Fibroblast of mammary gland (primary cell): ENCODE results near the gene KBTBD8.

Source experiments
- DNase-seq: peaks from one replicate; pipeline ENCODE4 v3.0.0-alpha.2; 2010; ENCODE audit warnings: low read depth
- H3K4me3 ChIP-seq: 2 replicates; pipeline ENCODE4 v1.5.1; 2011; ENCODE audit warnings: low read depth, mild to moderate bottlenecking, low read length, moderate library complexity; ENCODE audit not compliant: control insufficient read depth
- CTCF ChIP-seq: conservative IDR thresholded peaks from 2 replicates; pipeline ENCODE4 v1.5.1; 2011; ENCODE audit warnings: low read depth, low read length, inconsistent platforms; ENCODE audit not compliant: control insufficient read depth, insufficient read depth

The KBTBD8 gene

DNA sequence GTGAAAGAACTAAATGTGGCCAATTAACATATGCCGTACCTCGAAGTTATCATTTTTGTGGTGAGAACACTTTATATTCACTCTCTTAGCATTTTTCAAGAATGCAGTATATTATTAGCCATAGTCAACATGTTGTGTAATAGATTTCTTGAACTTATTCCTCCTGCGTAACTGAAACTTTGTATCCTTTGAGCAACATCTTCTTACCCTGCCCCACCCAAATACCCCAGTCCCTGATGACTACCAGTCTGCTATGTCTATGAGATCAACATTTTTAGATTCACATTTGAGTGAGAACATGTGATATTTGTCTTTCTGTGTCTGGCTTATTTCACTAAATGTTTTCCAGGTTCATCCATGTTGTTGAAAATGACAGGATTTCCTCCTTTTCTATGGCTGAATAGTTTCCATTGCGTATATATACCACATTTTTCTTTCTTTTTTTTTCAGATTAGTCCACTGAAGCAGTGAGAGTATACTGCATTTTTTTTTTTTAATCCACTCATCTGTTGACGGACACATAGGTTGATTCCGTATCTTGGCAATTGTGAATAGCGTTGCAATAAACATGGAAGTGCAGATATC, 12.7 kb upstream of the KBTBD8 start:
- TF ChIP-seq CTCF: no peak
- H3K4me3 ChIP-seq: no peak overlapping the region
- peak; percentile 5 for DNase-seq

GRCh38 chr3:66986406-66986805, 11.7 kb upstream of the KBTBD8 start:
- TF ChIP-seq CTCF: no peak
- H3K4me3 ChIP-seq: no peak overlapping the region
- no peak for DNase-seq

- no peak overlapping the region for H3K4me3 ChIP-seq
- TF ChIP-seq CTCF: no peak
- no peak for DNase-seq
These were observed 8.9 kb upstream of the KBTBD8 start for GRCh38 chr3:66989241-66989640.

- H3K4me3 ChIP-seq: no peak overlapping the region
- DNase-seq: peak; percentile 35
- peak; percentile 35 for TF ChIP-seq CTCF
These were observed 8.0 kb upstream of the KBTBD8 start for GRCh38 chr3:66989860-66990696.

DNA sequence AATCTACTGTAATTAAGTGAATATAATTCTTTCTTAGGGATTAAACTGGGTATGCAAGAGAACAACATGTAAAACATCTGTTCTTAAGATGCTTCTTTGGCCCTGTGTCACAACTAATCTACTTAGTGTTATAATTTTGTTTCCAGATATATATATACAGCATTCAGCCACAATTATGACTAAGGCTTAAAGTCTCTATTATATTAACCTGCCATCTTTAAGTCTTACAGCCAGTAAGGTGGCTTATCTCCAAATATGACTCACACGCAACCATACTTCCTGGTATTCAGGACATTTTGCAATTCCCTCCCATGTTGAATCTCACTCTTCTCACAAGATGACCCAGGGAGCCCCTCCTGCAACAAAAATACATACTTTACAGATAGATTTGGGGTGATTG, 6.6 kb upstream of the KBTBD8 start:
- no peak for TF ChIP-seq CTCF
- DNase-seq: peak; percentile 88
- no peak overlapping the region for H3K4me3 ChIP-seq

DNA sequence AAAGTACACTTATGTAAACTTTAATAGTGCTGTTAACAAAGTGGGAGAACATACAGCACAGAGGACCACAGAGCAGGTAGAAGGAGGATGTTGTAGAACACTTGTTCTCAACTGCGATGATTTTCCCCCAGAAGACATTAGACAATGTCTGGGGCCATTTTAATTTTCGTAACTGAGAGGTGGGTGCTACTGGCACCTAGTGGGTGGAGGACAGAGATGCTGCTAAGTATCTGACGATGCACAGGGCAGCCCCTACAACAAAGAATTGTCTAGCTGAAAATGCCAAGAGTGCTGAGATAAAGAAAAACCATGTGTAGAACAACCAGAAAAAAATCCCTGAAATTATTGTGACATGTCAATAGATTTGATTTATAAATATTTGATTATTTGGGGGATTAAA, 5.0 kb upstream of the KBTBD8 start:
- TF ChIP-seq CTCF: no peak
- H3K4me3 ChIP-seq: no peak overlapping the region
- DNase-seq: no peak
